ENCODE measurements around the gene MAPRE2. TPM values are rescaled to one million over a fixed set of nuclear protein-coding genes. Genes with fewer than 3 reads are reported as not detected.

MAPRE2 gene
- total RNA-seq, 1 experiment from 2014 or later: 2.8 TPM

- POLR2A ChIA-PET (ENCODE audit: unreplicated experiment): no interaction called here
These were observed 13.2 kb downstream of the MAPRE2 start for GRCh38 chr18:35054401-35054800.

GRCh38 chr18:35055105-35055504 lies 13.9 kb downstream of the MAPRE2 start:
- H3K36me3 ChIP-seq (ENCODE audit: low read depth, low read length): no peaks in the 10 kb centered on the region
- no peak overlapping the region for H2AFZ ChIP-seq (ENCODE audit: low read length)
- intact Hi-C loops (cut with micrococcal nuclease): no loop called here
- CTCF ChIA-PET: no interaction called here
- no peaks in the 10 kb centered on the region for H3K27me3 ChIP-seq (ENCODE audit: low read length)
- no peak for ATAC-seq
- no peak overlapping the region for H3K9ac ChIP-seq (ENCODE audit: low read length)
- H3K27ac ChIP-seq (ENCODE audit: low read length): no peak overlapping the region
- no peak for DNase-seq
- H3K9me2 ChIP-seq (replicated peaks; ENCODE audit: low read length): no peaks in the 10 kb centered on the region
- no peaks in the 10 kb centered on the region for H3F3A ChIP-seq (ENCODE audit: low read length, unreplicated experiment)
- H3K4me1 ChIP-seq (ENCODE audit: insufficient read depth, low read length): no peaks in the 10 kb centered on the region
- no peak overlapping the region for H3K4me3 ChIP-seq (ENCODE audit: low read length)
- H3K79me2 ChIP-seq (ENCODE audit: low read length): no peaks in the 10 kb centered on the region
- no peaks in the 10 kb centered on the region for H3K9me3 ChIP-seq (ENCODE audit: low read length)
- TF ChIP-seq CTCF (conservative IDR thresholded peaks at IDR 0.05; ENCODE audit: low read depth, low read length) (no peak), EZH2 (IDR thresholded peaks at IDR 0.05; ENCODE audit: low read length, unreplicated experiment) (no peak), EZH2phosphoT487 (IDR thresholded peaks at IDR 0.05; ENCODE audit: borderline replicate concordance, low read length) (no peak)
- POLR2A ChIA-PET (ENCODE audit: unreplicated experiment): no interaction called here
- no peak overlapping the region for H3K4me2 ChIP-seq (ENCODE audit: low read length)
- H4K20me1 ChIP-seq (ENCODE audit: low read length): no peaks in the 10 kb centered on the region
- no TSS peak for BruUV-seq (replicated peaks)

More at GRCh38 chr18:35054401-35054800, 13.2 kb downstream of the MAPRE2 start:
- Histone ChIP-seq H3K27me3 (ENCODE audit: low read length) (no peaks in the 10 kb centered on the region), H3K9me3 (ENCODE audit: low read length) (no peaks in the 10 kb centered on the region), H3F3A (ENCODE audit: low read length, unreplicated experiment) (no peaks in the 10 kb centered on the region), H3K4me3 (ENCODE audit: low read length) (no peak overlapping the region), H4K20me1 (ENCODE audit: low read length) (no peaks in the 10 kb centered on the region), H3K9ac (ENCODE audit: low read length) (no peak overlapping the region), H3K36me3 (ENCODE audit: low read depth, low read length) (no peaks in the 10 kb centered on the region), H3K79me2 (ENCODE audit: low read length) (no peaks in the 10 kb centered on the region), H3K27ac (ENCODE audit: low read length) (no peak overlapping the region), H3K4me2 (ENCODE audit: low read length) (no peak overlapping the region), H2AFZ (ENCODE audit: low read length) (no peak overlapping the region), H3K9me2 (replicated peaks; ENCODE audit: low read length) (no peaks in the 10 kb centered on the region), H3K4me1 (ENCODE audit: insufficient read depth, low read length) (no peaks in the 10 kb centered on the region)
- intact Hi-C loops (cut with micrococcal nuclease): no loop called here
- ATAC-seq (no peak), DNase-seq (no peak)
- TF ChIP-seq EZH2phosphoT487 (IDR thresholded peaks at IDR 0.05; ENCODE audit: borderline replicate concordance, low read length): no peak
- TF ChIP-seq EZH2 (IDR thresholded peaks at IDR 0.05; ENCODE audit: low read length, unreplicated experiment): no peak
- no peak for TF ChIP-seq CTCF (conservative IDR thresholded peaks at IDR 0.05; ENCODE audit: low read depth, low read length)
- no TSS peak for BruUV-seq (replicated peaks)
- CTCF ChIA-PET: no interaction called here

GRCh38 chr18:35055726-35056125 lies 14.5 kb downstream of the MAPRE2 start:
- H3K36me3 ChIP-seq (ENCODE audit: low read depth, low read length): no peaks in the 10 kb centered on the region
- no peaks in the 10 kb centered on the region for H3K79me2 ChIP-seq (ENCODE audit: low read length)
- TF ChIP-seq EZH2 (IDR thresholded peaks at IDR 0.05; ENCODE audit: low read length, unreplicated experiment): no peak
- TF ChIP-seq EZH2phosphoT487 (IDR thresholded peaks at IDR 0.05; ENCODE audit: borderline replicate concordance, low read length): no peak
- no peak for TF ChIP-seq CTCF (conservative IDR thresholded peaks at IDR 0.05; ENCODE audit: low read depth, low read length)
- H3K4me2 ChIP-seq (ENCODE audit: low read length): no peak overlapping the region
- H2AFZ ChIP-seq (ENCODE audit: low read length): no peak overlapping the region
- DNase-seq (no peak), ATAC-seq (no peak)
- H3K9me2 ChIP-seq (replicated peaks; ENCODE audit: low read length): no peaks in the 10 kb centered on the region
- H3K4me3 ChIP-seq (ENCODE audit: low read length): no peak overlapping the region
- H3K9me3 ChIP-seq (ENCODE audit: low read length): no peaks in the 10 kb centered on the region
- no peaks in the 10 kb centered on the region for H3F3A ChIP-seq (ENCODE audit: low read length, unreplicated experiment)
- POLR2A ChIA-PET (ENCODE audit: unreplicated experiment): no interaction called here
- CTCF ChIA-PET: no interaction called here
- H3K9ac ChIP-seq (ENCODE audit: low read length): no peak overlapping the region
- no peaks in the 10 kb centered on the region for H4K20me1 ChIP-seq (ENCODE audit: low read length)
- BruUV-seq (replicated peaks): no TSS peak
- no peaks in the 10 kb centered on the region for H3K4me1 ChIP-seq (ENCODE audit: insufficient read depth, low read length)
- intact Hi-C loops (cut with micrococcal nuclease): no loop called here
- no peak overlapping the region for H3K27ac ChIP-seq (ENCODE audit: low read length)
- no peaks in the 10 kb centered on the region for H3K27me3 ChIP-seq (ENCODE audit: low read length)
